Measurements from ENCODE around the gene C2orf92. TPM values are rescaled to one million over a fixed set of nuclear protein-coding genes. Genes with fewer than 3 reads are reported as not detected.

Gene C2orf92
- total and polyA plus RNA-seq, 4 donors: 4.1 to 36.3 (median 10.3) TPM

DNA sequence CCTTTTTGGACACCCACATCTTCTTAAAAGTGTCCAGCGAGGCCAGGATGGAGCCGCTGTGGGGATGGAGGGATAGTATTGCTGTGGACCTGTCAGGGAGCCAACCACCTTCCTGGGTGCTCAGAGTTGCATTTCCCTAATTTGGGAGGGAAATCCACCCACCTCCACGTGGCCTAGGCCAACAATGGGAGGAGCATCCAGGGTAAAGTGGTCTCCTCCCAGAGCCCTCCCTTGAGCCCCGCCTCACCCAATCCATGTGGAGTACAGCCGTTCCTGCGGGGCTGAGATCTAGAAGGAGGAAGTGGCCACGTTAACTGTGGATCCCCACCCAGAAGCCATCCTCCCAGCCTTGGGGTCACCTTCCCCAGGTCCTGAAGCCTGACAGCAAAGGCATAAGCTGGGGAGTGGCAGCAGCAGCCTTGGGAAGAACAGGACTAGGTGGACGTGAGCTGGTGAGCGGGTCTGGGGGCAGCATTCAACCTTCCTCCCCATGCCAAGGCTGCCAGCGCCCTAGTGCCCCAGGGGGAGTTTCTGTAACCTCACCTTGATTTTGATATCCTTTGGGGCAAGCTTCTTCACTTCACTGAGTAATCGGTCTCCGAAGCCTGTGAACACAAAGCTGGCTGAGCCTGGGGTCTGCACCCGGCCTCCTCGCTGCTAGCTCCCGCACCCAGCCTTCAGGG, 12.5 kb upstream of the C2orf92 start:
- intact Hi-C loops (cut with DNase I): no loop called here
- peak in 1 of 2 donors; percentile 51 for DNase-seq
- WGBS, 2 donors: 81 to 82% methylated on average over 15 of the region's 15 CpGs
- no peak overlapping the region for H3K4me3 ChIP-seq (ENCODE audit: low read length in 2 of 2)
- ATAC-seq (ENCODE audit: low FRiP score): no peak
- H3K4me1 ChIP-seq (ENCODE audit: control insufficient read depth in 1 of 2, insufficient read depth in 2 of 2, low read length in 2 of 2): no peaks in the 10 kb centered on the region
- H3K27me3 ChIP-seq (ENCODE audit: control insufficient read depth in 1 of 2, insufficient read depth in 2 of 2, low read length in 1 of 2): no peaks in the 10 kb centered on the region
- H3K9me3 ChIP-seq (ENCODE audit: control insufficient read depth, low read length): no peaks in the 10 kb centered on the region
- peaks cover 3 to 6% of the 10 kb centered on the region in 2 donors for H3K36me3 ChIP-seq (ENCODE audit: control insufficient read depth in 1 of 2, insufficient read depth in 2 of 2, low read length in 1 of 2)
- H3K27ac ChIP-seq (ENCODE audit: low read depth in 1 of 2, low read length in 2 of 2): no peak overlapping the region

DNA sequence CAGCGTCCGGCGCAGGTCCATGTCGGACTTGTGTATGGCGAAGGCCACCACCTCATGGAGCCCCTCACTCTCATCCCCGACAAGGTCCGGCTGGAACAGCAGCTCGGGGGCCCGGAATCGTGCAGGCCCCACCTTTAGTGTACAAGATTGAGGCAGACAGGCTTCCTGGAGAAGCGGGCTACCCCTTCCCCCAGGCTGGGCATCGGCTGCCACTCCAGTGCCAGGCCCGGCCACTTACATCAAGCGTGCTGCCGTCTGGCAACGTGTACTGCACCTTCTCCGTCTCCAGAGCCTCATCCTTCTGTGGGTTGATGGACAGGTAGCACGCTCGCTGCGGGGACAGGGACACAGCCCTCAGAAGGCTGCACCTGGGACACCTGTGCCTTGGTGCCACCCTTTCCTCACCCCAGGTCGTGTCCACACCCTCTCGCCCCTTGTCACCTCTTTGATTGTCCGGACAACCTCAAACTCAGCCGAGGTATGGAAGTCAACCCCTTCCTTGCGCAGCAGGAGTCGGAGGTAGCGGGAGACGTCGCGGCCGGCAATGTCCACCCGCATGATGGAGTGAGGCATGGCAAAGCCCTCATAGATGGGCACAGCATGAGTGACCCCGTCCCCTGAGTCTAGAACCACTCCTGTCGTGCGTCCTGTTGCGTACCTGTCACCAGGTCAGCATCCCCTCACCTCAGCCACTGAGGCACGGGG, 11.4 kb upstream of the C2orf92 start:
- no peaks in the 10 kb centered on the region for H3K4me1 ChIP-seq (ENCODE audit: control insufficient read depth in 1 of 2, insufficient read depth in 2 of 2, low read length in 2 of 2)
- ATAC-seq (ENCODE audit: low FRiP score): no peak
- peak in 1 of 2 donors; percentile 47 for DNase-seq
- 89 to 93% methylated on average over 37 of the region's 37 CpGs for WGBS, 2 donors
- H3K9me3 ChIP-seq (ENCODE audit: control insufficient read depth, low read length): no peaks in the 10 kb centered on the region
- intact Hi-C loops (cut with DNase I): no loop called here
- H3K27ac ChIP-seq (ENCODE audit: low read depth in 1 of 2, low read length in 2 of 2): no peak overlapping the region
- H3K27me3 ChIP-seq (ENCODE audit: control insufficient read depth in 1 of 2, insufficient read depth in 2 of 2, low read length in 1 of 2): no peaks in the 10 kb centered on the region
- H3K36me3 ChIP-seq (ENCODE audit: control insufficient read depth in 1 of 2, insufficient read depth in 2 of 2, low read length in 1 of 2): peaks cover 3 to 6% of the 10 kb centered on the region in 2 donors
- no peak overlapping the region for H3K4me3 ChIP-seq (ENCODE audit: low read length in 2 of 2)

DNA sequence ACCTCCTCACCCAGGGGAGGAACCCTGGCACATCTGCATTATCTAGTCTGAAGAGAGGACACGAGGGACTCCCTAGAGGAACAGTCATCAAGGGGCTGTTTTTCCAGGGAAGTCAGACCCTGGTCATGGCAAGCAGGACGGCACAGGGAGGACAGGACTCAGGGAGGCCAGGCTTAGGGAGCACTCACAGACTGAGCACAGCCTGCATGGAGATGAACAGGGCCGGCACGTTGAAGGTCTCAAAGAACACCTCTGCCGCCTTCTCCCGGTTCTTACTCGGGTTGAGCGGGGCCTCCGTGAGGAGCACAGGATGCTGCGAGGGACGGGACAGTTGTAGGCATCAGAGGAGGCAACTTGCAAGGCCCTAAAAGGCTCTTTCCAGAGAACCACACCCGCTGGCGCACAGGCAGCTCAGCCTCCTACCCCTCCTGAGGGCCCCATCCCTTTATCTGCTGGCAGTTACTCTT, 10.8 kb upstream of the C2orf92 start:
- no peak overlapping the region for H3K4me3 ChIP-seq (ENCODE audit: low read length in 2 of 2)
- WGBS, 2 donors: 87 to 88% methylated on average over 13 of the region's 13 CpGs
- DNase-seq (peak in 1 of 2 donors; percentile 59), ATAC-seq (ENCODE audit: low FRiP score) (no peak)
- no peaks in the 10 kb centered on the region for H3K27me3 ChIP-seq (ENCODE audit: control insufficient read depth in 1 of 2, insufficient read depth in 2 of 2, low read length in 1 of 2)
- H3K27ac ChIP-seq (ENCODE audit: low read depth in 1 of 2, low read length in 2 of 2): no peak overlapping the region
- intact Hi-C loops (cut with DNase I): no loop called here
- H3K4me1 ChIP-seq (ENCODE audit: control insufficient read depth in 1 of 2, insufficient read depth in 2 of 2, low read length in 2 of 2): no peaks in the 10 kb centered on the region
- H3K36me3 ChIP-seq (ENCODE audit: control insufficient read depth in 1 of 2, insufficient read depth in 2 of 2, low read length in 1 of 2): peaks cover 3 to 6% of the 10 kb centered on the region in 2 donors
- no peaks in the 10 kb centered on the region for H3K9me3 ChIP-seq (ENCODE audit: control insufficient read depth, low read length)

DNA sequence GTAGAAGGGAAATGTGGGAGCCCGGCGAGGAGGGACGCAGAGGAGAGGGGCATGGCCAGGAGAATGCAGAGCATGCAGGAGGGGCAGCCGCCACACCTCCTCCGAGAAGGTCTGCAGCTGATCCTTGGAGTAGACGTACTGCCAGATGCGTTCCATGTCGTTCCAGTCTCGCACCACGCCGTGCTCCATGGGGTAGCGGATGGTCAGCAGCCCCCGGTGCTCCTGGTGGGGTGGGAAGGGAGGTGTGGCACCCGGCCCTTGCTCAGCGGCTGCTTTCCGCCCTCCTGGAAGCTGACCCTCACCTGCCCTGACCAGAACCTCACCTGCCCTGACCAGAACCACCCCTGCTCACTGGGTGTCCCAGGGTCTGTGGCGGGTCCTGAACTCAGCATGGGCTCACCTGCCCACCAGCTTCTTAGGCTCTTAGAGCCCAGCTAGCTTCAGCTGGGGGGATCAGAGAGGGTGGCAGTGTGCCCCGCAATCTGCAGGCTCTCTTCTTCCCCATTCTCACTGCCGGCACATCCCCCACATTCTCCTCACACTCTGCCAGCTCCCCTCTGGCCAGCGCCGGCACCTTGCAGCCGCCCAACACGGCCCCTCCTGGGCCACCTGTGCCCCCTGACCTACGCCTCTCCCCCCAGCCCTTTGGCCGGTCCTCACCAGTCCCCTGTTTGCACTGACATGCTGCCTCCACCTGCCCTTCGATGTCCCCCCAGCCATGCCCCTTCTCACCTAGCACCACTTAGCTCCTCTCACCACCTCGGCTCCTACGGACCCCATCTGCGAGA, 10.1 kb upstream of the C2orf92 start:
- H3K27ac ChIP-seq (ENCODE audit: low read depth in 1 of 2, low read length in 2 of 2): no peak overlapping the region
- WGBS, 2 donors: 93 to 94% methylated on average over 29 of the region's 29 CpGs
- no peaks in the 10 kb centered on the region for H3K4me1 ChIP-seq (ENCODE audit: control insufficient read depth in 1 of 2, insufficient read depth in 2 of 2, low read length in 2 of 2)
- H3K36me3 ChIP-seq (ENCODE audit: control insufficient read depth in 1 of 2, insufficient read depth in 2 of 2, low read length in 1 of 2): peaks cover 3% of the 10 kb centered on the region in 2 donors
- ATAC-seq (ENCODE audit: low FRiP score) (no peak), DNase-seq (peak in 1 of 2 donors; percentile 70)
- no peaks in the 10 kb centered on the region for H3K9me3 ChIP-seq (ENCODE audit: control insufficient read depth, low read length)
- intact Hi-C loops (cut with DNase I): no loop called here
- H3K27me3 ChIP-seq (ENCODE audit: control insufficient read depth in 1 of 2, insufficient read depth in 2 of 2, low read length in 1 of 2): no peaks in the 10 kb centered on the region
- no peak overlapping the region for H3K4me3 ChIP-seq (ENCODE audit: low read length in 2 of 2)

DNA sequence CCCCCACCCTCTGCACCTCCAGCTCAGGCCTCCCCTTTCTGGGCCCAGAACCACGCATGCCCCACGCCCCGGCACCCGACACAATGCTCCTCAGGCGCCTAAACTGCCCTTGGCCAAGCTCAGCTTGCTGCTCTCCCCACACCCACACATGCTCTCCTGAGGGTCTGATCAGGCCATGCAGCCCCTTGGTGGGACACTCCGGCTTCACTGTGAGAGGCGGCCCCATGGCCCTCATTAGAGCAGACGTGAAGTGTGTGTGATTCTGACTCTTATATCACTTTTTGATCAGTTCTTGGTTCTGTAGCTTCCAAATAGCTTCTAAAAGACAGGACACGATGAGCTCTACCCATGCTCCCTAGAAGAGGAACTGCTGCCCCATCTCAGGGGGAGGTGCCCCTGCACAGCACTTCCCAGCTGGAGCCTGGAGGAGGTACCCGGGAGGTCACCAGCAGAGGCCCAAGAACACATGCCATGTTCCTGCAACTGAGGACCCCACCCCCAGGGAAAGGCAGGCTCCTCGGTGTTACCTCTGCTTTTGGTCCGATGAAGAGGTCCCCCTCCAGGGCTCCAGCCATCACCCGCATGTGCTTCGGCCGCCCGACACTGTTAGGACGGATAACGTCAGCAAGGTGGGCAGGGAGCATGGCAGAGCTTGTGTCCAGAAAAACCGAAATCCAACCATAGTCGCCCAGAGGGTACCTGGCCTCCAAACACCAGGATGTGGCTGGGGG, 9.3 kb upstream of the C2orf92 start:
- Histone ChIP-seq H3K27me3 (ENCODE audit: control insufficient read depth in 1 of 2, insufficient read depth in 2 of 2, low read length in 1 of 2) (no peaks in the 10 kb centered on the region), H3K4me1 (ENCODE audit: control insufficient read depth in 1 of 2, insufficient read depth in 2 of 2, low read length in 2 of 2) (no peaks in the 10 kb centered on the region), H3K36me3 (ENCODE audit: control insufficient read depth in 1 of 2, insufficient read depth in 2 of 2, low read length in 1 of 2) (peaks cover 3% of the 10 kb centered on the region in 2 donors), H3K27ac (ENCODE audit: low read depth in 1 of 2, low read length in 2 of 2) (no peak overlapping the region), H3K4me3 (ENCODE audit: low read length in 2 of 2) (no peak overlapping the region), H3K9me3 (ENCODE audit: control insufficient read depth, low read length) (no peaks in the 10 kb centered on the region)
- intact Hi-C loops (cut with DNase I): no loop called here
- no peak for ATAC-seq (ENCODE audit: low FRiP score)
- WGBS, 2 donors: 92 to 93% methylated on average over 20 of the region's 20 CpGs
- peak in 1 of 2 donors; percentile 61 for DNase-seq

DNA sequence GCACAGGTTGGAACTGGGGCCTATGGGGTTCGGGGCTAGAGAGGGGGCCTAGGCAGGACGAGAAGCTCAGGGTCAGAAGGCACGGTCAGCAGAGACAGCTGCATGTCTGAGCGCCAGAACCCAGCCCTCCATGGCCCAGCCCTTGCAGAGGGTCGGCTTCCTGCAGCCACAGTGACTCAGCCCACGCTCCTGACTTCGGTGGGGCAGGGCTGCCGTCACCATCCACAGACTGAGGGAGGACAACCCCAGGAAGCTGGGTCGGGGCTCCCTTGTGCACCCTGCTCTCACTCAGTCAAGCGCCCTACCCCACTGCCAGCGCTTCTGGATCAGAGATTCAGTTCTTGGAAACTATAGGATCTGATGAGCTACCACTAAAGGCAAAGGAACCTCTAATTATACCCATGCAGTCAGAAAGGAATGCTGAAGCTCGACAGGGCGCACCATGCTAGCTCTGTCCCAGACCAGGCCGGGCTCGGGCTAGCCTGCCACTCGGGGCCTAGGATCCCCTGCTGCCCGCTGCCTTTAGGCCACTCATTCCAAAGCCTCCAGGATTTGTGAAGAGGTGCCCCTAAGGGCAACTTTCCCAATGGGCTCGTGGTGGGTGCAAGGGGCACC, 8.6 kb upstream of the C2orf92 start:
- intact Hi-C loops (cut with DNase I): no loop called here
- H3K36me3 ChIP-seq (ENCODE audit: control insufficient read depth in 1 of 2, insufficient read depth in 2 of 2, low read length in 1 of 2): peaks cover 3% of the 10 kb centered on the region in 2 donors
- no peak overlapping the region for H3K27ac ChIP-seq (ENCODE audit: low read depth in 1 of 2, low read length in 2 of 2)
- ATAC-seq (ENCODE audit: low FRiP score) (no peak), DNase-seq (no peak)
- H3K4me3 ChIP-seq (ENCODE audit: low read length in 2 of 2): no peak overlapping the region
- no peaks in the 10 kb centered on the region for H3K4me1 ChIP-seq (ENCODE audit: control insufficient read depth in 1 of 2, insufficient read depth in 2 of 2, low read length in 2 of 2)
- 84 to 88% methylated on average over 18 of the region's 18 CpGs for WGBS, 2 donors
- H3K9me3 ChIP-seq (ENCODE audit: control insufficient read depth, low read length): no peaks in the 10 kb centered on the region
- no peaks in the 10 kb centered on the region for H3K27me3 ChIP-seq (ENCODE audit: control insufficient read depth in 1 of 2, insufficient read depth in 2 of 2, low read length in 1 of 2)

DNA sequence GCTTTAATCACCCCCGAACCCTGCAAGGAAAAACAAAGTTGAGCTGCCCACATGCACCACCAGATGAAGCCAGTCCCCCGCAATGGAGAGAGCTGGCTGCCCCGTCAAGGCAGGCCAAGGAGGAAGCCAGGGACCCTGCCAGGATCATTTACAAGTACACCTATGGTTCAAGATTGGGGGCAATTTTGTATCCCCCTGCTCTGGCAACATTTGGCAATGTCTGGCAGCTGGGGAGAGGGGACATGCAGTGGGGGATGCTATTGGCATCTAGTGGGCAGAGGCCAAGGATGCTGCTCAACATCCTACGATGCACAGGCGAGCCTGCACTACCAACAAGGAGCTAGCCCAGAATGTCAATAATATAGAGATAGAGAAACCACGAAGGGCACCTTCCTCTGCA, 7.6 kb upstream of the C2orf92 start:
- Histone ChIP-seq H3K4me1 (ENCODE audit: control insufficient read depth in 1 of 2, insufficient read depth in 2 of 2, low read length in 2 of 2) (no peaks in the 10 kb centered on the region), H3K9me3 (ENCODE audit: control insufficient read depth, low read length) (no peaks in the 10 kb centered on the region), H3K4me3 (ENCODE audit: low read length in 2 of 2) (no peak overlapping the region), H3K27ac (ENCODE audit: low read depth in 1 of 2, low read length in 2 of 2) (no peak overlapping the region), H3K27me3 (ENCODE audit: control insufficient read depth in 1 of 2, insufficient read depth in 2 of 2, low read length in 1 of 2) (no peaks in the 10 kb centered on the region), H3K36me3 (ENCODE audit: control insufficient read depth in 1 of 2, insufficient read depth in 2 of 2, low read length in 1 of 2) (peaks cover 0 to 2% of the 10 kb centered on the region in 2 donors)
- intact Hi-C loops (cut with DNase I): loop anchor here in 1 of 2 donors (2.0 kb wide), 1 partner anchor 15 kb away; the partner anchor contains the start of gene COX5B
- 78 to 86% methylated on average over 6 of the region's 6 CpGs for WGBS, 2 donors
- DNase-seq (no peak), ATAC-seq (ENCODE audit: low FRiP score) (no peak)

Measured in aorta (tissue), 5 donors.